Transverse colon (tissue), 4 donors: ENCODE measurements around the gene ENOX1.

Experiments
- POLR2AphosphoS5 ChIP-seq, 3 donors: sonication (generic); formaldehyde crosslinking; IDR thresholded peaks; one replicate each; pipeline ENCODE4 v1.6.1; 2016; ENCODE audit warnings: antibody characterized with exemption in 3 of 3
- TF ChIP-seq, protein P1 (sequence below), 5 experiments: fragments of 200-600 bp in 3 of 5; fragments of 450-650 bp in 2 of 5; sonication (generic) in 3 of 5; IDR thresholded peaks; 1 replicate in 2 of 5; 2 replicates in 3 of 5; pipeline ENCODE4 v1.5.1; 2016 to 2017; ENCODE audit warnings: antibody characterized with exemption in 5 of 5, inconsistent platforms in 3 of 5, mild to moderate bottlenecking in 2 of 5, moderate library complexity in 1 of 5

DNA sequence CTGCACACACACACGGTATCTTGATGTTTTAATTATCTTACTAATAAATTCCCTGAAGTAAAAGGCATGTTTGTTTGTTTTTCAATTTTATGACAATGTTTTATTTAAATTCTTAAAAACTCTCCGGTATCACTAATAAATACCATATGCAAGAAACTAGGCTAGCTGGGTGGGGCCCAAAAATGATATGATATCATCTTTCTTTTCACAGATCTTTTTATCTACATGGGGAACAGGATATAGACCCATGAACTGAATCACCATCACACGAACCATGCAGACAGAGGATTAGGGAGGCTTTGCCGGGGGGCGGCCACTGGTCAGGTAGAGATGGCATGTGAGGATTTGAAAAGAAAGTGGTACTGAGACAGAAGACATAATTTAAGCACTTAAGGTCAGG lies 266.4 kb downstream of the ENOX1 start:
- TF ChIP-seq, protein P1, sequence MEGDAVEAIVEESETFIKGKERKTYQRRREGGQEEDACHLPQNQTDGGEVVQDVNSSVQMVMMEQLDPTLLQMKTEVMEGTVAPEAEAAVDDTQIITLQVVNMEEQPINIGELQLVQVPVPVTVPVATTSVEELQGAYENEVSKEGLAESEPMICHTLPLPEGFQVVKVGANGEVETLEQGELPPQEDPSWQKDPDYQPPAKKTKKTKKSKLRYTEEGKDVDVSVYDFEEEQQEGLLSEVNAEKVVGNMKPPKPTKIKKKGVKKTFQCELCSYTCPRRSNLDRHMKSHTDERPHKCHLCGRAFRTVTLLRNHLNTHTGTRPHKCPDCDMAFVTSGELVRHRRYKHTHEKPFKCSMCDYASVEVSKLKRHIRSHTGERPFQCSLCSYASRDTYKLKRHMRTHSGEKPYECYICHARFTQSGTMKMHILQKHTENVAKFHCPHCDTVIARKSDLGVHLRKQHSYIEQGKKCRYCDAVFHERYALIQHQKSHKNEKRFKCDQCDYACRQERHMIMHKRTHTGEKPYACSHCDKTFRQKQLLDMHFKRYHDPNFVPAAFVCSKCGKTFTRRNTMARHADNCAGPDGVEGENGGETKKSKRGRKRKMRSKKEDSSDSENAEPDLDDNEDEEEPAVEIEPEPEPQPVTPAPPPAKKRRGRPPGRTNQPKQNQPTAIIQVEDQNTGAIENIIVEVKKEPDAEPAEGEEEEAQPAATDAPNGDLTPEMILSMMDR (IDR thresholded peaks at IDR 0.05): no peak
- no peak for TF ChIP-seq POLR2AphosphoS5 (IDR thresholded peaks at IDR 0.05)
